Panc1 (cell line): ENCODE results near the gene PDGFD. TPM values are rescaled to one million over a fixed set of nuclear protein-coding genes. Genes with fewer than 3 reads are reported as not detected.
A peak's percentile ranks its signal among the peaks of the same experiment; 100 is the strongest.

Experiments
- ATAC-seq: fragments of 200-7000 bp; cut with Tn5 transposase; 2 replicates; pipeline ENCODE4 v1.9.1; 2020; ENCODE audit warnings: mild to moderate bottlenecking, moderate library complexity
- BruUV-seq: library from RNA; stranded (reverse); fragments of 400-500 nt; replicated peaks from 2 replicates; lab custom pipeline; 2021; lab: Mats Ljungman, UMichigan
- CTCF ChIA-PET: fragments of 300-600 bp; sonication (Branson Sonifier 250); formaldehyde crosslinking; loops from one replicate; lab custom pipeline; 2022; ENCODE audit warnings: antibody characterized with exemption; lab: Charles Lee
- POLR2A ChIA-PET: fragments of 300-600 bp; sonication (Branson Sonifier 250); formaldehyde crosslinking; loops from one replicate; lab custom pipeline; 2022; ENCODE audit warnings: antibody characterized with exemption; lab: Charles Lee
- DNase-seq: peaks from one replicate; pipeline ENCODE4 v3.0.0-alpha.2; 2010; ENCODE audit warnings: low read depth, low spot score
- H3K27ac ChIP-seq: 2 replicates; pipeline ENCODE4 v1.5.1; 2011; ENCODE audit warnings: mild to moderate bottlenecking, low read length, inconsistent platforms
- H3K27me3 ChIP-seq: fragments of 200-500 bp; sonication (Bioruptor generic); 2 replicates; pipeline ENCODE4 v1.6.0; 2014; ENCODE audit warnings: low read length, inconsistent platforms; ENCODE audit not compliant: control insufficient read depth, insufficient read depth
- H3K36me3 ChIP-seq: fragments of 200-500 bp; sonication (Bioruptor generic); 2 replicates; pipeline ENCODE4 v1.5.1; 2014; ENCODE audit warnings: inconsistent platforms, mild to moderate bottlenecking, low read length, moderate library complexity; ENCODE audit not compliant: control insufficient read depth, insufficient read depth
- H3K4me1 ChIP-seq: 2 replicates; pipeline ENCODE4 v1.5.1; 2011; ENCODE audit warnings: inconsistent platforms, mild to moderate bottlenecking, low read length, moderate library complexity; ENCODE audit not compliant: control insufficient read depth, insufficient read depth
- H3K4me3 ChIP-seq, 2 experiments: 2 replicates each; pipeline ENCODE4 v1.5.1; 2011 to 2012; ENCODE audit warnings: low read depth in 2 of 2, low read length in 2 of 2, mild to moderate bottlenecking in 2 of 2, inconsistent platforms in 1 of 2, moderate library complexity in 1 of 2
- H3K9me3 ChIP-seq: fragments of 200-500 bp; sonication (Bioruptor generic); 2 replicates; pipeline ENCODE4 v1.5.1; 2014; ENCODE audit warnings: low read depth, mild to moderate bottlenecking, inconsistent platforms, low read length, moderate library complexity; ENCODE audit not compliant: control insufficient read depth, insufficient read depth
- POLR2AphosphoS5 ChIP-seq: IDR thresholded peaks from 2 replicates; pipeline ENCODE4 v1.6.1; 2012; ENCODE audit warnings: mild to moderate bottlenecking, low read depth, low read length, moderate library complexity
- SIN3A ChIP-seq: IDR thresholded peaks from 2 replicates; pipeline ENCODE4 v1.6.1; 2012; ENCODE audit warnings: low read depth, mild to moderate bottlenecking, low read length, moderate library complexity, borderline replicate concordance; ENCODE audit not compliant: insufficient read depth
- TCF7L2 ChIP-seq: IDR thresholded peaks from 2 replicates; pipeline ENCODE4 v1.6.1; 2011; ENCODE audit warnings: mild to moderate bottlenecking, low read depth, low read length, inconsistent platforms
- in situ Hi-C: cut with HindIII; loops from 2 replicates; pipeline ENCODE4 v1.10.0; 2016; ENCODE audit warnings: low sequenced_read_pairs, low pct_unique_long_range_greater_than_20kb
- intact Hi-C: fragments of 100-400 bp; cut with micrococcal nuclease; formaldehyde crosslinking; loops from one replicate; pipeline ENCODE4 v1.10.0; 2022; ENCODE audit not compliant: unreplicated experiment
- total RNA-seq: library from RNA; stranded (reverse); gene quantifications from one replicate; pipeline ENCODE4 v1.2.1, GENCODE V29; 2021; ENCODE audit not compliant: unreplicated experiment
- TF ChIP-seq, protein P1 (sequence below): fragments of 450-650 bp; IDR thresholded peaks from 2 replicates; pipeline ENCODE4 v1.5.1; 2017; ENCODE audit warnings: mild to moderate bottlenecking
- TF ChIP-seq, protein P2 (sequence below), 2 experiments: IDR thresholded peaks; 2 replicates each; pipeline ENCODE4 v1.6.1; 2011 to 2012; ENCODE audit warnings: low read depth in 2 of 2, control low read depth in 1 of 2, low read length in 1 of 2, mild to moderate bottlenecking in 1 of 2, moderate library complexity in 1 of 2; ENCODE audit not compliant: insufficient read depth in 1 of 2

PDGFD gene
- total RNA-seq, 1 experiment from 2014 or later, result 1.3 TPM

DNA sequence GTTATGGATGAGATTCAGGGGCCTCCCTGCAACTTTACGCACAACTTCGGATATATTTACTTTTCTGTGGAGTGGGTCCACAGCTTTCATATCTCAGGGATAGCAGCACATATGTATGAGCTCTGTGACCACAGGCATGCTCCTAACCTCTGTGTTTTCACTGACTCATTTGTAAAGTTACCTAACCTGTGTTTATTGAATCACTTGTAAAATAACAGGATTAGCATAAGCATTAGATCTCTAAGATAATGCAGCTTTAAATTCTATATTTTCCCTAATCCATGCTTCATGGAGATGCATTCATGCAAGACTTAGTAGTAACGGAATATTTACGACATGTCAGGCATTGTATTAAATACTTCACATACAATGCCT is 175.4 kb downstream of the PDGFD start:
- POLR2A ChIA-PET, result no interaction called here

DNA sequence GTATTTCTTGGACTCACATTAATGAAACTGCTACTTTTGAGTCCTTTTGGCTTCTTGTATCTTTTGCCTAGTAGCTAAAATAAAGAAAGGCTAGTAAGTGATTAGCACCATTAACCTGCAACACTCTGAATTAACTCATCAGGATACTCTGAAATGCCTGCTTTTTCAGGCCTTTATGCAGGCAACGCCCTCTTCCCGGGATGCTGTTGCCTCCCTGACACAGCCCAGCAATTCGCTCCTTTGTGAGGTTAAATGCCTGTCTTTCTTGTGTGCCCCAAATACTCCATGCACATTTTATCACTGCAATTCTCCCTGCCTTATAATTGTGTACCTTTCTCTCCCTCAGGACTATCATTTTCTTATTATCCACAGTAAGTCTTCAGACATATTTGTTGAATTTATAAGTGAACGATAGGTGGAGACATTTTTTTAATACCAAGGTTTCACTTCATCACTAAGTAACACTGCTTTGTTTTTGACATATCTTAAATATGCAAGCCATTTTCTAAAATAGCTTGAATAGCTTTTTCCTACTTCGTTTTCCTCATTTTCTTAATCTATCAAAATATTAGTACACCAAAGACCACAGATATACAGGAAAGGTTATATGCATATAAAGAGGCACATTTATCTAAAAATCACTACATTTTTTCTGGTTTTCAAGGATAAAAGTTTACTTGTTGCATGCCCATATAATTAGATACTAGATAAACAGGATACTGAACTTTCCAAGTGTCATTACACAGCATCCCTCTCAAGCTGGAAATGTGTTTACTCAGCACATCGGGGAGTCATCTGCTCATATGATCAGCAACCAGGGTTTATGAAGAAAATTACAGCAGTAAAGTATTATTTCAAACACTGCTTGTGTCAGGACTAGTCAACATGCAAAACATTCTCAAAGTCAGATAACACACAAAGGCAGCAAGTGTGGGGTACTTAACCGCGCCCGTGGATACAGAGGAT is 176.0 kb downstream of the PDGFD start:
- in situ Hi-C loops, result no loop called here
- CTCF ChIA-PET, result no interaction called here
- H3K4me3 ChIP-seq, result no peak overlapping the region

More for the DNA sequence above, 175.4 kb downstream of the PDGFD start:
- CTCF ChIA-PET, result no interaction called here
- Histone ChIP-seq H3K9me3 (no peaks in the 10 kb centered on the region), H3K4me3 (no peak overlapping the region), H3K4me1 (no peaks in the 10 kb centered on the region), H3K27me3 (no peaks in the 10 kb centered on the region), H3K27ac (no peak overlapping the region), H3K36me3 (no peaks in the 10 kb centered on the region)
- no peak for ATAC-seq
- intact Hi-C loops (no loop called here), in situ Hi-C loops (no loop called here)
- TF ChIP-seq, protein P1, sequence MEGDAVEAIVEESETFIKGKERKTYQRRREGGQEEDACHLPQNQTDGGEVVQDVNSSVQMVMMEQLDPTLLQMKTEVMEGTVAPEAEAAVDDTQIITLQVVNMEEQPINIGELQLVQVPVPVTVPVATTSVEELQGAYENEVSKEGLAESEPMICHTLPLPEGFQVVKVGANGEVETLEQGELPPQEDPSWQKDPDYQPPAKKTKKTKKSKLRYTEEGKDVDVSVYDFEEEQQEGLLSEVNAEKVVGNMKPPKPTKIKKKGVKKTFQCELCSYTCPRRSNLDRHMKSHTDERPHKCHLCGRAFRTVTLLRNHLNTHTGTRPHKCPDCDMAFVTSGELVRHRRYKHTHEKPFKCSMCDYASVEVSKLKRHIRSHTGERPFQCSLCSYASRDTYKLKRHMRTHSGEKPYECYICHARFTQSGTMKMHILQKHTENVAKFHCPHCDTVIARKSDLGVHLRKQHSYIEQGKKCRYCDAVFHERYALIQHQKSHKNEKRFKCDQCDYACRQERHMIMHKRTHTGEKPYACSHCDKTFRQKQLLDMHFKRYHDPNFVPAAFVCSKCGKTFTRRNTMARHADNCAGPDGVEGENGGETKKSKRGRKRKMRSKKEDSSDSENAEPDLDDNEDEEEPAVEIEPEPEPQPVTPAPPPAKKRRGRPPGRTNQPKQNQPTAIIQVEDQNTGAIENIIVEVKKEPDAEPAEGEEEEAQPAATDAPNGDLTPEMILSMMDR, result no peak
- TF ChIP-seq, protein P2, sequence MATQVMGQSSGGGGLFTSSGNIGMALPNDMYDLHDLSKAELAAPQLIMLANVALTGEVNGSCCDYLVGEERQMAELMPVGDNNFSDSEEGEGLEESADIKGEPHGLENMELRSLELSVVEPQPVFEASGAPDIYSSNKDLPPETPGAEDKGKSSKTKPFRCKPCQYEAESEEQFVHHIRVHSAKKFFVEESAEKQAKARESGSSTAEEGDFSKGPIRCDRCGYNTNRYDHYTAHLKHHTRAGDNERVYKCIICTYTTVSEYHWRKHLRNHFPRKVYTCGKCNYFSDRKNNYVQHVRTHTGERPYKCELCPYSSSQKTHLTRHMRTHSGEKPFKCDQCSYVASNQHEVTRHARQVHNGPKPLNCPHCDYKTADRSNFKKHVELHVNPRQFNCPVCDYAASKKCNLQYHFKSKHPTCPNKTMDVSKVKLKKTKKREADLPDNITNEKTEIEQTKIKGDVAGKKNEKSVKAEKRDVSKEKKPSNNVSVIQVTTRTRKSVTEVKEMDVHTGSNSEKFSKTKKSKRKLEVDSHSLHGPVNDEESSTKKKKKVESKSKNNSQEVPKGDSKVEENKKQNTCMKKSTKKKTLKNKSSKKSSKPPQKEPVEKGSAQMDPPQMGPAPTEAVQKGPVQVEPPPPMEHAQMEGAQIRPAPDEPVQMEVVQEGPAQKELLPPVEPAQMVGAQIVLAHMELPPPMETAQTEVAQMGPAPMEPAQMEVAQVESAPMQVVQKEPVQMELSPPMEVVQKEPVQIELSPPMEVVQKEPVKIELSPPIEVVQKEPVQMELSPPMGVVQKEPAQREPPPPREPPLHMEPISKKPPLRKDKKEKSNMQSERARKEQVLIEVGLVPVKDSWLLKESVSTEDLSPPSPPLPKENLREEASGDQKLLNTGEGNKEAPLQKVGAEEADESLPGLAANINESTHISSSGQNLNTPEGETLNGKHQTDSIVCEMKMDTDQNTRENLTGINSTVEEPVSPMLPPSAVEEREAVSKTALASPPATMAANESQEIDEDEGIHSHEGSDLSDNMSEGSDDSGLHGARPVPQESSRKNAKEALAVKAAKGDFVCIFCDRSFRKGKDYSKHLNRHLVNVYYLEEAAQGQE (IDR thresholded peaks at IDR 0.05; ENCODE audit: insufficient read depth in 1 of 2, low read depth in 2 of 2, low read length in 1 of 2), result no peak
- TF ChIP-seq TCF7L2, result no peak
- TF ChIP-seq POLR2AphosphoS5, result no peak
- no peak for TF ChIP-seq SIN3A
- no TSS peak for BruUV-seq
- no peak for DNase-seq

More for the DNA sequence above, 176.0 kb downstream of the PDGFD start:
- intact Hi-C loops, result no loop called here
- POLR2A ChIA-PET, result no interaction called here
- no peaks in the 10 kb centered on the region for H3K4me1 ChIP-seq
- H3K36me3 ChIP-seq, result no peaks in the 10 kb centered on the region
- H3K27ac ChIP-seq, result no peak overlapping the region
- no peaks in the 10 kb centered on the region for H3K9me3 ChIP-seq
- H3K27me3 ChIP-seq, result no peaks in the 10 kb centered on the region
- ATAC-seq (no peak), DNase-seq (no peak)
- TF ChIP-seq, protein P1, result peak; percentile 11; the same call in 1 of the 2 replicates
- TF ChIP-seq SIN3A, result no peak
- TF ChIP-seq POLR2AphosphoS5, result no peak
- TF ChIP-seq TCF7L2, result no peak
- TF ChIP-seq, protein P2 (IDR thresholded peaks at IDR 0.05; ENCODE audit: insufficient read depth in 1 of 2, low read depth in 2 of 2, low read length in 1 of 2), result no peak
- no TSS peak for BruUV-seq
